K562 (cell line): ENCODE results near the gene DYNLT2. TPM values are rescaled to one million over a fixed set of nuclear protein-coding genes. Genes with fewer than 3 reads are reported as not detected.

ENCODE experiments used
- CBX2 ChIP-seq: fragments of 200-600 bp; sonication (generic); IDR thresholded peaks from one replicate; pipeline ENCODE4 v1.6.1; 2012; ENCODE audit warnings: mild to moderate bottlenecking, low read length, inconsistent platforms; ENCODE audit not compliant: insufficient read depth, poor library complexity, severe bottlenecking
- EP300 ChIP-seq: IDR thresholded peaks from 2 replicates; pipeline ENCODE4 v1.6.1; 2012; ENCODE audit warnings: low read length, improper control_type of control experiment
- MECOM ChIP-seq: fragments of 250-450 bp; sonication (Bioruptor Pico); IDR thresholded peaks from 2 replicates; pipeline ENCODE4 v1.8.0; 2022; ENCODE audit warnings: inconsistent platforms
- RBM15 ChIP-seq: fragments of 200-400 bp; formaldehyde crosslinking; IDR thresholded peaks from 2 replicates; pipeline ENCODE4 v1.6.1; 2018; ENCODE audit warnings: mild to moderate bottlenecking, low read length, moderate library complexity; ENCODE audit not compliant: insufficient read depth
- ZNF253 ChIP-seq: fragments of 250-450 bp; sonication (Bioruptor Pico); conservative IDR thresholded peaks from 2 replicates; pipeline ENCODE4 v1.6.1; 2021; ENCODE audit warnings: mild to moderate bottlenecking
- polyA plus RNA-seq, 8 experiments: library from polyadenylated mRNA; depleted of rRNA in 4 of 8; stranded (reverse) in 5 of 8; unstranded in 3 of 8; fragments of >200 nt; fragmentation: Nextera tagmentation in 2 of 8; fragmentation: Illumina TruSeq in 1 of 8; extraction: Ambion mirVana in 2 of 8; extraction: Trizol in 1 of 8; gene quantifications; 2 replicates each; pipeline versions ENCODE4 v1.2.1 to v1.2.3, GENCODE V29; 2011 to 2014; ENCODE audit warnings: inconsistent platforms in 1 of 8, missing spikeins in 1 of 8
- total RNA-seq, 7 experiments: library from RNA; depleted of rRNA in 6 of 7; stranded (reverse); fragments of >200 nt in 6 of 7; fragmentation: Illumina TruSeq in 2 of 7; extraction: Trizol in 2 of 7; gene quantifications; 2 replicates each; pipeline versions ENCODE4 v1.2.1 to v1.2.3, GENCODE V29; 2011 to 2021; ENCODE audit warnings: low replicate concordance in 1 of 7
- TF ChIP-seq, protein P1 (sequence below): sonication (generic); formaldehyde crosslinking; IDR thresholded peaks from 2 replicates; pipeline ENCODE4 v1.8.0; 2023; ENCODE audit warnings: mild to moderate bottlenecking, missing genetic modification reagents
- TF ChIP-seq, protein P2 (sequence below): sonication (generic); formaldehyde crosslinking; IDR thresholded peaks from 2 replicates; pipeline ENCODE4 v1.8.1; 2023; ENCODE audit warnings: mild to moderate bottlenecking, missing genetic modification reagents
- TF ChIP-seq, protein P3 (sequence below): fragments of 450-650 bp; IDR thresholded peaks from 2 replicates; pipeline ENCODE4 v1.6.1; 2016; ENCODE audit warnings: mild to moderate bottlenecking, moderate library complexity

DYNLT2 gene
- total and polyA plus RNA-seq, 9 of the 15 experiments (the other 6 are each of a cell fraction or from before 2014, with no cell fraction given), result 2.0 to 12.8 (median 6.3) TPM

DNA sequence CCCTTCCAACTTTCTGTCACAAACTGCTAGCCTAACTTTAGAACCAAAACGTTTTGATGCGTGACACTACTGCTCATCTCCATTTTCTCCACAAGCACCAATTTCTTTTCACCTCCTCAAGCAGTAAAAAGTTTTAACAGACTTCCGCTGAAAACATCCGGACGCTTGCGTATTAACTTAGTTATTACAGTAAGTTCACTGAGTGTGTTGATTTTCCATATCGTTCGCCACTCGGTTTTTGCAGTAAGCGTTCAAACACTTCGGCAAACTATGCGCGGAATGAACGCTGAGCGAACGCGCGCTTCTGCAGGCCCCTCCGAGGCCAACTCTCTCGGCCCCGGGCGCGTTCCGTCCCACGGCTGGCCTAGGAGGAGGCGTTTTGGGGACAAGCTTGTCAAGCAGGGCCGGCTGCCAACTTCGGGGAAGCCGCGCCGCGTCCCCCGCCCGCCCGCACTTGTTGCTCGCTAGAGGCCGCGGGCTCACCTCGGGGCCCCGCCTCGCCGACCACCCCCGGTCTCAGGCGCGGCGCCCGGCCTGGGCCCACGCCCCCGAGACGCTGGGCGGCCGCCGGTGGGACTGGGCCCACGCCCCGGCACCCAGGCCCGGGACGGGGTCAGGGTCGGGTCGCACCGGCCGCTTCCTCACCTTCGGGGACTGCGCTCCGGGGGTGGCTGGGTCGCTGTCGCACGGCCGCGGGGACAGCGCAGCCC lies 28.0 kb downstream of the DYNLT2 start (continued):
- TF ChIP-seq, protein P1, sequence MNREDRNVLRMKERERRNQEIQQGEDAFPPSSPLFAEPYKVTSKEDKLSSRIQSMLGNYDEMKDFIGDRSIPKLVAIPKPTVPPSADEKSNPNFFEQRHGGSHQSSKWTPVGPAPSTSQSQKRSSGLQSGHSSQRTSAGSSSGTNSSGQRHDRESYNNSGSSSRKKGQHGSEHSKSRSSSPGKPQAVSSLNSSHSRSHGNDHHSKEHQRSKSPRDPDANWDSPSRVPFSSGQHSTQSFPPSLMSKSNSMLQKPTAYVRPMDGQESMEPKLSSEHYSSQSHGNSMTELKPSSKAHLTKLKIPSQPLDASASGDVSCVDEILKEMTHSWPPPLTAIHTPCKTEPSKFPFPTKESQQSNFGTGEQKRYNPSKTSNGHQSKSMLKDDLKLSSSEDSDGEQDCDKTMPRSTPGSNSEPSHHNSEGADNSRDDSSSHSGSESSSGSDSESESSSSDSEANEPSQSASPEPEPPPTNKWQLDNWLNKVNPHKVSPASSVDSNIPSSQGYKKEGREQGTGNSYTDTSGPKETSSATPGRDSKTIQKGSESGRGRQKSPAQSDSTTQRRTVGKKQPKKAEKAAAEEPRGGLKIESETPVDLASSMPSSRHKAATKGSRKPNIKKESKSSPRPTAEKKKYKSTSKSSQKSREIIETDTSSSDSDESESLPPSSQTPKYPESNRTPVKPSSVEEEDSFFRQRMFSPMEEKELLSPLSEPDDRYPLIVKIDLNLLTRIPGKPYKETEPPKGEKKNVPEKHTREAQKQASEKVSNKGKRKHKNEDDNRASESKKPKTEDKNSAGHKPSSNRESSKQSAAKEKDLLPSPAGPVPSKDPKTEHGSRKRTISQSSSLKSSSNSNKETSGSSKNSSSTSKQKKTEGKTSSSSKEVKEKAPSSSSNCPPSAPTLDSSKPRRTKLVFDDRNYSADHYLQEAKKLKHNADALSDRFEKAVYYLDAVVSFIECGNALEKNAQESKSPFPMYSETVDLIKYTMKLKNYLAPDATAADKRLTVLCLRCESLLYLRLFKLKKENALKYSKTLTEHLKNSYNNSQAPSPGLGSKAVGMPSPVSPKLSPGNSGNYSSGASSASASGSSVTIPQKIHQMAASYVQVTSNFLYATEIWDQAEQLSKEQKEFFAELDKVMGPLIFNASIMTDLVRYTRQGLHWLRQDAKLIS (CRISPR knock-in tag), result 0 out of 2 replicates have a peak, but pooled peaks have one; percentile 53
- TF ChIP-seq CBX2 (no peak), EP300 (0 out of 2 replicates have a peak, but pooled peaks have one; percentile 3), ZNF253 (CRISPR knock-in tag) (no peak), MECOM (CRISPR knock-in tag) (no peak), RBM15 (no peak)
- TF ChIP-seq, protein P2, sequence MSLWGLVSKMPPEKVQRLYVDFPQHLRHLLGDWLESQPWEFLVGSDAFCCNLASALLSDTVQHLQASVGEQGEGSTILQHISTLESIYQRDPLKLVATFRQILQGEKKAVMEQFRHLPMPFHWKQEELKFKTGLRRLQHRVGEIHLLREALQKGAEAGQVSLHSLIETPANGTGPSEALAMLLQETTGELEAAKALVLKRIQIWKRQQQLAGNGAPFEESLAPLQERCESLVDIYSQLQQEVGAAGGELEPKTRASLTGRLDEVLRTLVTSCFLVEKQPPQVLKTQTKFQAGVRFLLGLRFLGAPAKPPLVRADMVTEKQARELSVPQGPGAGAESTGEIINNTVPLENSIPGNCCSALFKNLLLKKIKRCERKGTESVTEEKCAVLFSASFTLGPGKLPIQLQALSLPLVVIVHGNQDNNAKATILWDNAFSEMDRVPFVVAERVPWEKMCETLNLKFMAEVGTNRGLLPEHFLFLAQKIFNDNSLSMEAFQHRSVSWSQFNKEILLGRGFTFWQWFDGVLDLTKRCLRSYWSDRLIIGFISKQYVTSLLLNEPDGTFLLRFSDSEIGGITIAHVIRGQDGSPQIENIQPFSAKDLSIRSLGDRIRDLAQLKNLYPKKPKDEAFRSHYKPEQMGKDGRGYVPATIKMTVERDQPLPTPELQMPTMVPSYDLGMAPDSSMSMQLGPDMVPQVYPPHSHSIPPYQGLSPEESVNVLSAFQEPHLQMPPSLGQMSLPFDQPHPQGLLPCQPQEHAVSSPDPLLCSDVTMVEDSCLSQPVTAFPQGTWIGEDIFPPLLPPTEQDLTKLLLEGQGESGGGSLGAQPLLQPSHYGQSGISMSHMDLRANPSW (CRISPR knock-in tag), result no peak; the same call in 1 of the 2 replicates
- TF ChIP-seq, protein P3, sequence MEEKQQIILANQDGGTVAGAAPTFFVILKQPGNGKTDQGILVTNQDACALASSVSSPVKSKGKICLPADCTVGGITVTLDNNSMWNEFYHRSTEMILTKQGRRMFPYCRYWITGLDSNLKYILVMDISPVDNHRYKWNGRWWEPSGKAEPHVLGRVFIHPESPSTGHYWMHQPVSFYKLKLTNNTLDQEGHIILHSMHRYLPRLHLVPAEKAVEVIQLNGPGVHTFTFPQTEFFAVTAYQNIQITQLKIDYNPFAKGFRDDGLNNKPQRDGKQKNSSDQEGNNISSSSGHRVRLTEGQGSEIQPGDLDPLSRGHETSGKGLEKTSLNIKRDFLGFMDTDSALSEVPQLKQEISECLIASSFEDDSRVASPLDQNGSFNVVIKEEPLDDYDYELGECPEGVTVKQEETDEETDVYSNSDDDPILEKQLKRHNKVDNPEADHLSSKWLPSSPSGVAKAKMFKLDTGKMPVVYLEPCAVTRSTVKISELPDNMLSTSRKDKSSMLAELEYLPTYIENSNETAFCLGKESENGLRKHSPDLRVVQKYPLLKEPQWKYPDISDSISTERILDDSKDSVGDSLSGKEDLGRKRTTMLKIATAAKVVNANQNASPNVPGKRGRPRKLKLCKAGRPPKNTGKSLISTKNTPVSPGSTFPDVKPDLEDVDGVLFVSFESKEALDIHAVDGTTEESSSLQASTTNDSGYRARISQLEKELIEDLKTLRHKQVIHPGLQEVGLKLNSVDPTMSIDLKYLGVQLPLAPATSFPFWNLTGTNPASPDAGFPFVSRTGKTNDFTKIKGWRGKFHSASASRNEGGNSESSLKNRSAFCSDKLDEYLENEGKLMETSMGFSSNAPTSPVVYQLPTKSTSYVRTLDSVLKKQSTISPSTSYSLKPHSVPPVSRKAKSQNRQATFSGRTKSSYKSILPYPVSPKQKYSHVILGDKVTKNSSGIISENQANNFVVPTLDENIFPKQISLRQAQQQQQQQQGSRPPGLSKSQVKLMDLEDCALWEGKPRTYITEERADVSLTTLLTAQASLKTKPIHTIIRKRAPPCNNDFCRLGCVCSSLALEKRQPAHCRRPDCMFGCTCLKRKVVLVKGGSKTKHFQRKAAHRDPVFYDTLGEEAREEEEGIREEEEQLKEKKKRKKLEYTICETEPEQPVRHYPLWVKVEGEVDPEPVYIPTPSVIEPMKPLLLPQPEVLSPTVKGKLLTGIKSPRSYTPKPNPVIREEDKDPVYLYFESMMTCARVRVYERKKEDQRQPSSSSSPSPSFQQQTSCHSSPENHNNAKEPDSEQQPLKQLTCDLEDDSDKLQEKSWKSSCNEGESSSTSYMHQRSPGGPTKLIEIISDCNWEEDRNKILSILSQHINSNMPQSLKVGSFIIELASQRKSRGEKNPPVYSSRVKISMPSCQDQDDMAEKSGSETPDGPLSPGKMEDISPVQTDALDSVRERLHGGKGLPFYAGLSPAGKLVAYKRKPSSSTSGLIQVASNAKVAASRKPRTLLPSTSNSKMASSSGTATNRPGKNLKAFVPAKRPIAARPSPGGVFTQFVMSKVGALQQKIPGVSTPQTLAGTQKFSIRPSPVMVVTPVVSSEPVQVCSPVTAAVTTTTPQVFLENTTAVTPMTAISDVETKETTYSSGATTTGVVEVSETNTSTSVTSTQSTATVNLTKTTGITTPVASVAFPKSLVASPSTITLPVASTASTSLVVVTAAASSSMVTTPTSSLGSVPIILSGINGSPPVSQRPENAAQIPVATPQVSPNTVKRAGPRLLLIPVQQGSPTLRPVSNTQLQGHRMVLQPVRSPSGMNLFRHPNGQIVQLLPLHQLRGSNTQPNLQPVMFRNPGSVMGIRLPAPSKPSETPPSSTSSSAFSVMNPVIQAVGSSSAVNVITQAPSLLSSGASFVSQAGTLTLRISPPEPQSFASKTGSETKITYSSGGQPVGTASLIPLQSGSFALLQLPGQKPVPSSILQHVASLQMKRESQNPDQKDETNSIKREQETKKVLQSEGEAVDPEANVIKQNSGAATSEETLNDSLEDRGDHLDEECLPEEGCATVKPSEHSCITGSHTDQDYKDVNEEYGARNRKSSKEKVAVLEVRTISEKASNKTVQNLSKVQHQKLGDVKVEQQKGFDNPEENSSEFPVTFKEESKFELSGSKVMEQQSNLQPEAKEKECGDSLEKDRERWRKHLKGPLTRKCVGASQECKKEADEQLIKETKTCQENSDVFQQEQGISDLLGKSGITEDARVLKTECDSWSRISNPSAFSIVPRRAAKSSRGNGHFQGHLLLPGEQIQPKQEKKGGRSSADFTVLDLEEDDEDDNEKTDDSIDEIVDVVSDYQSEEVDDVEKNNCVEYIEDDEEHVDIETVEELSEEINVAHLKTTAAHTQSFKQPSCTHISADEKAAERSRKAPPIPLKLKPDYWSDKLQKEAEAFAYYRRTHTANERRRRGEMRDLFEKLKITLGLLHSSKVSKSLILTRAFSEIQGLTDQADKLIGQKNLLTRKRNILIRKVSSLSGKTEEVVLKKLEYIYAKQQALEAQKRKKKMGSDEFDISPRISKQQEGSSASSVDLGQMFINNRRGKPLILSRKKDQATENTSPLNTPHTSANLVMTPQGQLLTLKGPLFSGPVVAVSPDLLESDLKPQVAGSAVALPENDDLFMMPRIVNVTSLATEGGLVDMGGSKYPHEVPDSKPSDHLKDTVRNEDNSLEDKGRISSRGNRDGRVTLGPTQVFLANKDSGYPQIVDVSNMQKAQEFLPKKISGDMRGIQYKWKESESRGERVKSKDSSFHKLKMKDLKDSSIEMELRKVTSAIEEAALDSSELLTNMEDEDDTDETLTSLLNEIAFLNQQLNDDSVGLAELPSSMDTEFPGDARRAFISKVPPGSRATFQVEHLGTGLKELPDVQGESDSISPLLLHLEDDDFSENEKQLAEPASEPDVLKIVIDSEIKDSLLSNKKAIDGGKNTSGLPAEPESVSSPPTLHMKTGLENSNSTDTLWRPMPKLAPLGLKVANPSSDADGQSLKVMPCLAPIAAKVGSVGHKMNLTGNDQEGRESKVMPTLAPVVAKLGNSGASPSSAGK, result no peak
